Lung (tissue), 12 donors: ENCODE data around the gene CDCP2. TPM values are rescaled to one million over a fixed set of nuclear protein-coding genes. Genes with fewer than 3 reads are reported as not detected.

Experiments
- ATAC-seq: fragments of 200-7000 bp; cut with Tn5 transposase; one replicate; pipeline ENCODE4 v1.9.1; 2020; ENCODE audit warnings: moderate number of reproducible peaks; ENCODE audit not compliant: insufficient read depth, low FRiP score
- DNase-seq, 3 donors: peaks; one replicate each; pipeline ENCODE4 v3.0.0-alpha.2; 2013 to 2017
- H3K27ac ChIP-seq, 2 donors: one replicate each; pipeline ENCODE4 v1.5.1; 2013; ENCODE audit warnings: mild to moderate bottlenecking in 2 of 2, moderate library complexity in 2 of 2, control low read depth in 1 of 2, inconsistent platforms in 1 of 2, low read depth in 1 of 2, low read length in 1 of 2
- H3K27me3 ChIP-seq, 3 donors: one replicate each; pipeline ENCODE4 v1.5.1; 2013; ENCODE audit warnings: low read length in 2 of 3; ENCODE audit not compliant: control insufficient read depth in 3 of 3, insufficient read depth in 3 of 3
- H3K36me3 ChIP-seq, 4 donors: one replicate each; pipeline ENCODE4 v1.5.1; 2013; ENCODE audit warnings: low read length in 4 of 4, mild to moderate bottlenecking in 1 of 4, moderate library complexity in 1 of 4; ENCODE audit not compliant: control insufficient read depth in 4 of 4, insufficient read depth in 4 of 4
- H3K4me1 ChIP-seq, 5 donors: one replicate each; pipeline ENCODE4 v1.5.1; 2013; ENCODE audit warnings: low read length in 5 of 5, mild to moderate bottlenecking in 2 of 5, moderate library complexity in 1 of 5; ENCODE audit not compliant: control insufficient read depth in 5 of 5, insufficient read depth in 5 of 5
- H3K4me3 ChIP-seq: one replicate; pipeline ENCODE4 v1.5.1; 2013; ENCODE audit warnings: mild to moderate bottlenecking, control low read depth, moderate library complexity
- H3K9ac ChIP-seq, 2 donors: one replicate each; pipeline ENCODE4 v1.5.1; 2013; ENCODE audit warnings: low read length in 2 of 2, control low read depth in 1 of 2; ENCODE audit not compliant: insufficient read depth in 1 of 2
- H3K9me3 ChIP-seq, 4 donors: one replicate each; pipeline ENCODE4 v1.5.1; 2013; ENCODE audit warnings: low read length in 3 of 4, mild to moderate bottlenecking in 1 of 4, moderate library complexity in 1 of 4; ENCODE audit not compliant: control insufficient read depth in 4 of 4, insufficient read depth in 3 of 4
- CTCF ChIP-seq: IDR thresholded peaks from 2 replicates; pipeline ENCODE4 v1.5.1; 2012; ENCODE audit warnings: mild to moderate bottlenecking; ENCODE audit errors: control extremely low read depth, extremely low read depth
- WGBS, 2 donors: extraction: QIAGEN DNeasy Blood & Tissue Kit; methylation state at CpG; one replicate each; pipeline ENCODE4 v1.1.7; 2013; 5-methylcytosine and 5-hydroxymethylcytosine counted together
- polyA plus RNA-seq, 2 donors: library from polyadenylated mRNA; stranded (reverse); fragments of 200-250 nt; gene quantifications; one replicate each; pipeline ENCODE4 v1.2.1, GENCODE V29; 2013
- total RNA-seq, 2 donors: library from RNA; depleted of rRNA in 1 of 2; stranded (reverse); fragments of >200 nt in 1 of 2; gene quantifications; one replicate each; pipeline ENCODE4 v1.2.1, GENCODE V29; 2014 to 2021
- donor health status: control.
- donor health status: control.
- donor health status: Bipolar disorder and iron deficiency.
- donor health status: healthy.
- donor health status: DM: yes; HTN: yes; CAD: no.

CDCP2 gene
- total and polyA plus RNA-seq, 4 donors, result 0.02 to 0.28 (median 0.14) TPM; not detected in 1

GRCh38 chr1:54159733-54160316 is 7.0 kb upstream of the CDCP2 start:
- no peaks in the 10 kb centered on the region for H3K36me3 ChIP-seq
- ATAC-seq (no peak), DNase-seq (no peak)
- TF ChIP-seq CTCF, result no peak
- no peak overlapping the region for H3K4me3 ChIP-seq
- H3K9ac ChIP-seq, result no peak overlapping the region
- H3K4me1 ChIP-seq, result peaks cover 0 to 1% (median 0%) of the 10 kb centered on the region in 5 donors
- no peaks in the 10 kb centered on the region for H3K9me3 ChIP-seq
- no peaks in the 10 kb centered on the region for H3K27me3 ChIP-seq
- no peak overlapping the region for H3K27ac ChIP-seq
- WGBS, 2 donors, result 71 to 83% methylated on average over 4 of the region's 4 CpGs

GRCh38 chr1:54158071-54158470 is 5.3 kb upstream of the CDCP2 start:
- ATAC-seq (no peak), DNase-seq (no peak)
- WGBS, 2 donors, result 91 to 100% methylated on average over 3 of the region's 3 CpGs
- Histone ChIP-seq H3K9me3 (no peaks in the 10 kb centered on the region), H3K4me3 (no peak overlapping the region), H3K27ac (no peak overlapping the region), H3K9ac (no peak overlapping the region), H3K36me3 (no peaks in the 10 kb centered on the region), H3K27me3 (no peaks in the 10 kb centered on the region), H3K4me1 (peaks cover 0 to 2% (median 0%) of the 10 kb centered on the region in 5 donors)
- no peak for TF ChIP-seq CTCF

GRCh38 chr1:54157401-54157800 is 4.6 kb upstream of the CDCP2 start:
- Histone ChIP-seq H3K4me3 (no peak overlapping the region), H3K27me3 (no peaks in the 10 kb centered on the region), H3K9me3 (no peaks in the 10 kb centered on the region), H3K36me3 (no peaks in the 10 kb centered on the region), H3K9ac (no peak overlapping the region), H3K27ac (no peak overlapping the region), H3K4me1 (peaks cover 0 to 2% (median 0%) of the 10 kb centered on the region in 5 donors)
- DNase-seq (no peak), ATAC-seq (no peak)
- TF ChIP-seq CTCF, result no peak
- 86 to 94% methylated on average over 6 of the region's 6 CpGs for WGBS, 2 donors

- TF ChIP-seq CTCF, result no peak
- H3K36me3 ChIP-seq, result no peaks in the 10 kb centered on the region
- no peak for ATAC-seq
Observed at GRCh38 chr1:54156986-54157385, 4.2 kb upstream of the CDCP2 start.

More at GRCh38 chr1:54156986-54157385, 4.2 kb upstream of the CDCP2 start:
- DNase-seq, result no peak
- H3K4me1 ChIP-seq, result peaks cover 0 to 2% (median 0%) of the 10 kb centered on the region in 5 donors
- no peaks in the 10 kb centered on the region for H3K9me3 ChIP-seq
- no peak overlapping the region for H3K4me3 ChIP-seq
- WGBS, 2 donors, result 92 to 96% methylated on average over 7 of the region's 7 CpGs
- no peak overlapping the region for H3K27ac ChIP-seq
- H3K27me3 ChIP-seq, result no peaks in the 10 kb centered on the region
- no peak overlapping the region for H3K9ac ChIP-seq
